Prostate gland (tissue), 2 donors: ENCODE data around the gene STXBP4. TPM values are rescaled to one million over a fixed set of nuclear protein-coding genes. Genes with fewer than 3 reads are reported as not detected.

Source experiments
- DNase-seq: peaks from one replicate; pipeline ENCODE4 v3.0.0-alpha.2; 2019; ENCODE audit warnings: low spot score
- H3K27ac ChIP-seq, 2 donors: fragments of 200-600 bp; sonication (generic); 2 replicates each; pipeline ENCODE4 v1.5.1; 2017 to 2019
- H3K27me3 ChIP-seq: fragments of 200-600 bp; sonication (generic); replicated peaks from 2 replicates; pipeline ENCODE4 v1.5.1; 2019; ENCODE audit not compliant: insufficient read depth
- H3K36me3 ChIP-seq, 2 donors: fragments of 200-600 bp; sonication (generic); 1 replicate in 1 of 2; 2 replicates in 1 of 2; pipeline versions ENCODE4 v1.5.1 to v1.8.1; 2017 to 2019
- H3K4me1 ChIP-seq: fragments of 200-600 bp; sonication (generic); replicated peaks from 2 replicates; pipeline ENCODE4 v1.5.1; 2019
- H3K4me3 ChIP-seq, 2 donors: fragments of 200-600 bp; sonication (generic); 2 replicates each; pipeline ENCODE4 v1.5.1; 2017 to 2019
- H3K9me3 ChIP-seq: fragments of 200-600 bp; sonication (generic); 2 replicates; pipeline ENCODE4 v1.5.1; 2017
- POLR2A ChIP-seq: fragments of 450-650 bp; IDR thresholded peaks from one replicate; pipeline ENCODE4 v1.6.1; 2016; ENCODE audit warnings: antibody characterized with exemption, mild to moderate bottlenecking
- POLR2AphosphoS5 ChIP-seq: sonication (generic); formaldehyde crosslinking; IDR thresholded peaks from one replicate; pipeline ENCODE4 v1.6.1; 2017; ENCODE audit warnings: antibody characterized with exemption
- WGBS: methylation state at CpG from one replicate; pipeline ENCODE4 v1.1.5; 2018; 5-methylcytosine and 5-hydroxymethylcytosine counted together
- intact Hi-C: fragments of 100-400 bp; cut with DNase I; formaldehyde crosslinking; loops from one replicate; pipeline ENCODE4 v1.14.2; 2022
- total RNA-seq, 2 donors: library from RNA; depleted of rRNA; stranded (reverse); fragments of >200 nt; gene quantifications; one replicate each; pipeline ENCODE4 v1.1.0, GENCODE V29; 2016
- TF ChIP-seq, protein P1 (sequence below), 4 experiments: fragments of 200-600 bp in 2 of 4; fragments of 450-650 bp in 2 of 4; sonication (generic) in 2 of 4; IDR thresholded peaks; 1 replicate in 3 of 4; 2 replicates in 1 of 4; pipeline ENCODE4 v1.5.1; 2016 to 2019; ENCODE audit warnings: antibody characterized with exemption in 4 of 4, mild to moderate bottlenecking in 2 of 4, moderate library complexity in 2 of 4

The STXBP4 gene
- total RNA-seq, 2 donors from 2014 or later, result 7.2 to 29.0 TPM

DNA sequence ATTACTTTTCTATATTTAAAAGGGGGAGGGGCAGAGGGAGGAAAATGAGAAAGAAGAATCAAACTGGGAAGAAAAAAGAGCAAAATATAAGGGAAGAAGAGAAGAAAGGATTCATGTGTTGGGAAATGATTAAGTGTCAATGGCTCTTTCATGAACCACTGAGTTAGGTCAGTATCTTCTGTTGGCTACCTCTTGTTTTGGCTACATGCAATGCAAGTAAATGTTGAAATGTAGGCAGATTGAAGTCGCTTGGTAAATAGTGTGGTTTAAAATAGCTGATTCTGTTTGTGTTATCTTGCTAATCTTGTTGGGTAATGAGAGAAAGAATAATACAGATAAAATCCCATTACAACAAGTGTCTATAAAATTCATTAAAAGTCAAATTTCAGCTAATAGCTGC is 27.3 kb upstream of the STXBP4 start:
- intact Hi-C loops, result no loop called here
- H3K36me3 ChIP-seq, result no peaks in the 10 kb centered on the region
- 89% methylated on average over 1 of the region's 1 CpG for WGBS
- H3K27ac ChIP-seq, result no peak overlapping the region
- no peak for TF ChIP-seq POLR2A
- TF ChIP-seq, protein P1, sequence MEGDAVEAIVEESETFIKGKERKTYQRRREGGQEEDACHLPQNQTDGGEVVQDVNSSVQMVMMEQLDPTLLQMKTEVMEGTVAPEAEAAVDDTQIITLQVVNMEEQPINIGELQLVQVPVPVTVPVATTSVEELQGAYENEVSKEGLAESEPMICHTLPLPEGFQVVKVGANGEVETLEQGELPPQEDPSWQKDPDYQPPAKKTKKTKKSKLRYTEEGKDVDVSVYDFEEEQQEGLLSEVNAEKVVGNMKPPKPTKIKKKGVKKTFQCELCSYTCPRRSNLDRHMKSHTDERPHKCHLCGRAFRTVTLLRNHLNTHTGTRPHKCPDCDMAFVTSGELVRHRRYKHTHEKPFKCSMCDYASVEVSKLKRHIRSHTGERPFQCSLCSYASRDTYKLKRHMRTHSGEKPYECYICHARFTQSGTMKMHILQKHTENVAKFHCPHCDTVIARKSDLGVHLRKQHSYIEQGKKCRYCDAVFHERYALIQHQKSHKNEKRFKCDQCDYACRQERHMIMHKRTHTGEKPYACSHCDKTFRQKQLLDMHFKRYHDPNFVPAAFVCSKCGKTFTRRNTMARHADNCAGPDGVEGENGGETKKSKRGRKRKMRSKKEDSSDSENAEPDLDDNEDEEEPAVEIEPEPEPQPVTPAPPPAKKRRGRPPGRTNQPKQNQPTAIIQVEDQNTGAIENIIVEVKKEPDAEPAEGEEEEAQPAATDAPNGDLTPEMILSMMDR (IDR thresholded peaks at IDR 0.05), result no peak
- no peak for TF ChIP-seq POLR2AphosphoS5
- no peak for DNase-seq
- no peaks in the 10 kb centered on the region for H3K4me1 ChIP-seq
- no peak overlapping the region for H3K4me3 ChIP-seq
- H3K27me3 ChIP-seq, result no peaks in the 10 kb centered on the region
- no peaks in the 10 kb centered on the region for H3K9me3 ChIP-seq

DNA sequence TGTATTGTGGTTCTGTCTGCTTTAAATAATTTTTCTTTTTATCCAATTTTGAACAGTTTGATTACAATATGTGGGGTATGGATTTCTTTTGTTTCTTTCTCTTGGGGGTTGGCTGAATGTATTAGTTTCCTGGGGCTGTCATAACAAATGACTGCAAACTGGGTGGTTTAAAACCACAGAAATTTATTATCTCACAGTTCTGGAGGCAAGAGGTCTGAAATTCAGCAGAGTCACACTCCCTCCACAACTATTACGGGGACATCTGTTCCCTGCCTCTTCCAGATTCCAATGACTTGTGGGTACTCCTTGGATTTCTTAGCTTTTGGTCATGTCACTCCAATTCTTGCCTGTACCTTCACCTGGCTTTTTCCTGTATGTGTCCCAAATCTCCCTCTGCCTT is 23.8 kb upstream of the STXBP4 start:
- WGBS, result 95% methylated on average over 1 of the region's 1 CpG
- no peaks in the 10 kb centered on the region for H3K9me3 ChIP-seq
- no peak overlapping the region for H3K4me3 ChIP-seq
- TF ChIP-seq POLR2A (no peak), POLR2AphosphoS5 (no peak)
- TF ChIP-seq, protein P1 (IDR thresholded peaks at IDR 0.05), result no peak
- H3K4me1 ChIP-seq, result no peaks in the 10 kb centered on the region
- no peak overlapping the region for H3K27ac ChIP-seq
- intact Hi-C loops, result no loop called here
- no peaks in the 10 kb centered on the region for H3K36me3 ChIP-seq
- H3K27me3 ChIP-seq, result no peaks in the 10 kb centered on the region
- DNase-seq, result no peak

DNA sequence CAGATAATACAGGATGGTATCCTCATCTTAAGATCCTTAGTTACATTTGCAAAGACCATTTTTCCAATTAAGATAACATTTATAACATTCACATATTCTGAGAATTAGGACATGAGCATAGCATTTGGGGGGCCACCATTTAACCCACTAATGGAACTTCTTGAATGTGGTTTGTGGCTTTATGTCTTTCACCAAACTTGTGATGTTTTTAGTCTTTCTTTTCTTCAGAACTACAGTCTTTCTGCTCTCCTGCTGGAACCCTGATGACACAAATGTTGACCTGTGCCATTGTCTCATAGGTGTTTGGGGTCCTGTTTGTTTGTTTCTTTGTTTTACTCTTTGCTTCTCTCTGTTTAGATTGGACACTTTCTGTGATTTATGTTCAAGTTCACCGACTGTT is 23.3 kb upstream of the STXBP4 start:
- no peaks in the 10 kb centered on the region for H3K4me1 ChIP-seq
- 83% methylated on average over 1 of the region's 1 CpG for WGBS
- TF ChIP-seq, protein P1 (IDR thresholded peaks at IDR 0.05), result no peak
- no peaks in the 10 kb centered on the region for H3K36me3 ChIP-seq
- DNase-seq, result no peak
- H3K4me3 ChIP-seq, result no peak overlapping the region
- intact Hi-C loops, result no loop called here
- H3K27me3 ChIP-seq, result no peaks in the 10 kb centered on the region
- H3K9me3 ChIP-seq, result no peaks in the 10 kb centered on the region
- no peak overlapping the region for H3K27ac ChIP-seq

DNA sequence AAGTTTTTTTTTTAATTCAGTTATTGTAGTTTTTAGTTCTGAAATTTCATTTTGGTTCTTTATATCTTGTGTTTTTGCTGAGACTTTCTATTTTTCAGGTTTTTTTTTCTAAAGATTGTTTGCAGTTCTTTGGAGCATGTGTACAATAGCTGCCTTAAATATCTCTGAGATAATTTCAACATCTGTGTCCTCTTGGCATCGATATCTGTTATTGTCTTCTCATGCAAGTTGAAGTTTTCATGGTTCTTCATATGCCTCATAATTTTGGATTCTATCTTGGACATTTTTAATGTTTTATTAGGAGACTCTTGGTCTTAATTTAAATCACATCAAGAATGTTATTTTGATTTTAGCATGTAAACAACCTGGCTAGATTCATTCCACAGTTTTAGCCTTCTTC is 22.9 kb upstream of the STXBP4 start:
- intact Hi-C loops, result no loop called here
- TF ChIP-seq POLR2A (no peak), POLR2AphosphoS5 (no peak)
- TF ChIP-seq, protein P1 (IDR thresholded peaks at IDR 0.05), result no peak
- 94% methylated on average over 1 of the region's 1 CpG for WGBS

DNA sequence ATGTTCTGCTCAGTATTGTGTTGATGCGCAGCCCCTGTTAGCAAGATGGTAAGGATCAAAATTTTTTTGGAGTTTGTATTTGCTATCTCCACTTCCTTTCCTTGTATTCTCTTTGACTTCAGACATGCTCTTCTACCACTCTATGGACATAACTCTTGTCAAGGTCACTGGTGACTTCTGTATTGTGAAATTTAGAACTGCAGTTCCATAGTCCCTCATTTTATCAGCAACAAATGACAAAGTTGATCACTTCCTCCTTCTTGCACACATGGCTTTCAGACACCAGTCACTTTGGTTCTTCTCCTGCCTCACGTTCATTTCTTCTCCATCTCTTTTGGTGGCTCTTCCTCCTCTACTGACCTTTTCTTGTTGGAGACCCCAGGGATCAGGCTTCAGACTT is 21.2 kb upstream of the STXBP4 start:
- H3K27ac ChIP-seq, result no peak overlapping the region
- no peaks in the 10 kb centered on the region for H3K4me1 ChIP-seq
- no peaks in the 10 kb centered on the region for H3K36me3 ChIP-seq
- intact Hi-C loops, result no loop called here
- TF ChIP-seq POLR2A (no peak), POLR2AphosphoS5 (no peak)
- TF ChIP-seq, protein P1 (IDR thresholded peaks at IDR 0.05), result no peak
- no peak overlapping the region for H3K4me3 ChIP-seq
- no peaks in the 10 kb centered on the region for H3K27me3 ChIP-seq
- 94% methylated on average over 2 of the region's 2 CpGs for WGBS
- no peaks in the 10 kb centered on the region for H3K9me3 ChIP-seq
- DNase-seq, result no peak

More for the DNA sequence above, 22.9 kb upstream of the STXBP4 start:
- Histone ChIP-seq H3K4me3 (no peak overlapping the region), H3K27ac (no peak overlapping the region), H3K27me3 (no peaks in the 10 kb centered on the region), H3K4me1 (no peaks in the 10 kb centered on the region), H3K9me3 (no peaks in the 10 kb centered on the region), H3K36me3 (no peaks in the 10 kb centered on the region)
- no peak for DNase-seq
